DND-41 (cell line): ENCODE measurements around the gene IRF4.

Experiments
- ATAC-seq: fragments of 200-7000 bp; cut with Tn5 transposase; 3 replicates; pipeline ENCODE4 v1.9.1; 2021; ENCODE audit warnings: low read depth; ENCODE audit not compliant: insufficient read depth
- DNase-seq: peaks from one replicate; pipeline ENCODE4 v3.0.0-alpha.2; 2020
- H2AFZ ChIP-seq: 2 replicates; pipeline ENCODE4 v1.6.0; 2012; ENCODE audit warnings: low read depth, low read length
- H3K27ac ChIP-seq: 2 replicates; pipeline ENCODE4 v1.5.1; 2012; ENCODE audit warnings: low read length, inconsistent platforms
- H3K27me3 ChIP-seq: fragments of 200-600 bp; sonication (generic); 2 replicates; pipeline ENCODE4 v1.6.0; 2012; ENCODE audit warnings: low read length, mild to moderate bottlenecking, inconsistent platforms; ENCODE audit not compliant: insufficient read depth, poor library complexity
- H3K36me3 ChIP-seq: 2 replicates; pipeline ENCODE4 v1.5.1; 2012; ENCODE audit warnings: low read length, inconsistent platforms; ENCODE audit not compliant: insufficient read depth
- H3K4me1 ChIP-seq: 2 replicates; pipeline ENCODE4 v1.5.1; 2012; ENCODE audit warnings: mild to moderate bottlenecking, low read length; ENCODE audit not compliant: insufficient read depth
- H3K4me2 ChIP-seq: 2 replicates; pipeline ENCODE4 v1.6.0; 2012; ENCODE audit warnings: mild to moderate bottlenecking, moderate library complexity, low read length, inconsistent platforms; ENCODE audit not compliant: insufficient read depth
- H3K4me3 ChIP-seq, 2 experiments: fragments of 200-600 bp in 1 of 2; shearing (Covaris generic) in 1 of 2; 2 replicates each; pipeline ENCODE4 v1.5.1; 2012 to 2016; ENCODE audit warnings: inconsistent platforms in 2 of 2, low read length in 2 of 2, mild to moderate bottlenecking in 2 of 2, low read depth in 1 of 2, moderate library complexity in 1 of 2
- H3K79me2 ChIP-seq: 2 replicates; pipeline ENCODE4 v1.6.0; 2012; ENCODE audit warnings: low read length, inconsistent platforms; ENCODE audit not compliant: insufficient read depth
- H3K9ac ChIP-seq: 2 replicates; pipeline ENCODE4 v1.6.0; 2012; ENCODE audit warnings: low read depth, mild to moderate bottlenecking, inconsistent platforms, low read length, moderate library complexity
- H3K9me3 ChIP-seq: 2 replicates; pipeline ENCODE4 v1.5.1; 2012; ENCODE audit warnings: low read length, moderate library complexity, mild to moderate bottlenecking, inconsistent platforms; ENCODE audit not compliant: insufficient read depth, severe bottlenecking
- H4K20me1 ChIP-seq: 2 replicates; pipeline ENCODE4 v1.6.0; 2012; ENCODE audit warnings: low read length; ENCODE audit not compliant: insufficient read depth
- EZH2 ChIP-seq: IDR thresholded peaks from 3 replicates; pipeline ENCODE4 v1.6.1; 2012; ENCODE audit warnings: borderline replicate concordance, low read depth, mild to moderate bottlenecking, moderate library complexity, low read length, inconsistent platforms; ENCODE audit not compliant: severe bottlenecking
- TF ChIP-seq, protein P1 (sequence below): IDR thresholded peaks from 2 replicates; pipeline ENCODE4 v1.5.1; 2012; ENCODE audit warnings: borderline replicate concordance, low read length, moderate library complexity, mild to moderate bottlenecking; ENCODE audit not compliant: poor library complexity, severe bottlenecking; ENCODE audit errors: extremely low read depth

Gene IRF4

DNA sequence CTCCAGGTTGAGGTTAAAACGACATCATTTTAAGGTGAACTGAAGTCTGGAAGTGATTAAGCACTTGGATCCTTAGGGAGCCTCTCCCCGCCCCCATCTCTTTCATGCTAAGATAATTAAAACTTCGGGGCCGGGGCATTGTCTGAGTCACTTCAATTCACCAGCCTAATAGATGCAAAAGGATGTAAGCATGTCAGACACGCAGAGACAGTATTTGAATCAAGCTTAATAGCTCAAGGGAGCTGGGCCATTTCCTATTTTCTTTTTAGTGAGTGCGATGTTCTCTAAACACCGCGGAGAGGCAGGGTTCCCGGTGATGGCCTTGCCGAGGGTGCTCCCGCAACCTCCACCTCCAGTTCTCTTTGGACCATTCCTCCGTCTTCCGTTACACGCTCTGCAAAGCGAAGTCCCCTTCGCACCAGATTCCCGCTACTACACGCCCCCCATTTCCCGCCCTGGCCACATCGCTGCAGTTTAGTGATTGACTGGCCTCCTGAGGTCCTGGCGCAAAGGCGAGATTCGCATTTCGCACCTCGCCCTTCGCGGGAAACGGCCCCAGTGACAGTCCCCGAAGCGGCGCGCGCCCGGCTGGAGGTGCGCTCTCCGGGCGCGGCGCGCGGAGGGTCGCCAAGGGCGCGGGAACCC is 516 bp upstream of the IRF4 start:
- H3K9me3 ChIP-seq = no peaks in the 10 kb centered on the region
- ATAC-seq (no peak), DNase-seq (no peak)
- no peak overlapping the region for H3K4me3 ChIP-seq
- no peaks in the 10 kb centered on the region for H3K36me3 ChIP-seq
- H3K27ac ChIP-seq = no peak overlapping the region
- H3K79me2 ChIP-seq = no peaks in the 10 kb centered on the region
- H4K20me1 ChIP-seq = no peaks in the 10 kb centered on the region
- no peak overlapping the region for H3K9ac ChIP-seq
- TF ChIP-seq, protein P1, sequence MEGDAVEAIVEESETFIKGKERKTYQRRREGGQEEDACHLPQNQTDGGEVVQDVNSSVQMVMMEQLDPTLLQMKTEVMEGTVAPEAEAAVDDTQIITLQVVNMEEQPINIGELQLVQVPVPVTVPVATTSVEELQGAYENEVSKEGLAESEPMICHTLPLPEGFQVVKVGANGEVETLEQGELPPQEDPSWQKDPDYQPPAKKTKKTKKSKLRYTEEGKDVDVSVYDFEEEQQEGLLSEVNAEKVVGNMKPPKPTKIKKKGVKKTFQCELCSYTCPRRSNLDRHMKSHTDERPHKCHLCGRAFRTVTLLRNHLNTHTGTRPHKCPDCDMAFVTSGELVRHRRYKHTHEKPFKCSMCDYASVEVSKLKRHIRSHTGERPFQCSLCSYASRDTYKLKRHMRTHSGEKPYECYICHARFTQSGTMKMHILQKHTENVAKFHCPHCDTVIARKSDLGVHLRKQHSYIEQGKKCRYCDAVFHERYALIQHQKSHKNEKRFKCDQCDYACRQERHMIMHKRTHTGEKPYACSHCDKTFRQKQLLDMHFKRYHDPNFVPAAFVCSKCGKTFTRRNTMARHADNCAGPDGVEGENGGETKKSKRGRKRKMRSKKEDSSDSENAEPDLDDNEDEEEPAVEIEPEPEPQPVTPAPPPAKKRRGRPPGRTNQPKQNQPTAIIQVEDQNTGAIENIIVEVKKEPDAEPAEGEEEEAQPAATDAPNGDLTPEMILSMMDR = no peak
- TF ChIP-seq EZH2 = no peak
- no peak overlapping the region for H3K4me2 ChIP-seq
- peaks cover 8% of the 10 kb centered on the region for H3K27me3 ChIP-seq
- no peaks in the 10 kb centered on the region for H3K4me1 ChIP-seq
- no peak overlapping the region for H2AFZ ChIP-seq

- Histone ChIP-seq H3K27ac (no peak overlapping the region), H3K27me3 (peaks cover 7% of the 10 kb centered on the region), H3K79me2 (no peaks in the 10 kb centered on the region), H4K20me1 (no peaks in the 10 kb centered on the region), H3K4me3 (no peak overlapping the region), H3K4me1 (no peaks in the 10 kb centered on the region), H3K4me2 (no peak overlapping the region), H3K36me3 (no peaks in the 10 kb centered on the region), H3K9ac (no peak overlapping the region), H3K9me3 (no peaks in the 10 kb centered on the region), H2AFZ (no peak overlapping the region)
- DNase-seq (no peak), ATAC-seq (no peak)
- no peak for TF ChIP-seq EZH2
- TF ChIP-seq, protein P1 = no peak
Observed at GRCh38 chr6:392441-393390, 1.2 kb downstream of the IRF4 start.

- no peaks in the 10 kb centered on the region for H3K79me2 ChIP-seq
Observed at GRCh38 chr6:393391-394221, 2.1 kb downstream of the IRF4 start.

More at GRCh38 chr6:393391-394221, 2.1 kb downstream of the IRF4 start:
- H3K27me3 ChIP-seq = peaks cover 7% of the 10 kb centered on the region
- no peaks in the 10 kb centered on the region for H4K20me1 ChIP-seq
- H3K27ac ChIP-seq = no peak overlapping the region
- TF ChIP-seq EZH2 = no peak
- TF ChIP-seq, protein P1 = no peak
- ATAC-seq (no peak), DNase-seq (no peak)
- no peak overlapping the region for H3K4me2 ChIP-seq
- H3K4me3 ChIP-seq = no peak overlapping the region
- no peaks in the 10 kb centered on the region for H3K9me3 ChIP-seq
- H3K9ac ChIP-seq = no peak overlapping the region
- H3K4me1 ChIP-seq = no peaks in the 10 kb centered on the region
- H2AFZ ChIP-seq = no peak overlapping the region
- no peaks in the 10 kb centered on the region for H3K36me3 ChIP-seq
